HUDEP-2 (cell line): ENCODE measurements around the gene UNC5B.
"Not testable (repeated sequence)": the region's sequence is repeated elsewhere in the genome, so short reads cannot be mapped to it uniquely, and the experiment has no call there.

Experiments used
- DNase-seq, 76 experiments: peaks; one replicate each; lab custom pipeline; 2025; ENCODE audit not compliant: unreplicated experiment in 76 of 76; lab: John Stamatoyannopoulos, UW

UNC5B gene

GRCh38 chr10:71292624-71293445 is 80.5 kb downstream of the UNC5B start:
- DNase-seq: no peak

DNA sequence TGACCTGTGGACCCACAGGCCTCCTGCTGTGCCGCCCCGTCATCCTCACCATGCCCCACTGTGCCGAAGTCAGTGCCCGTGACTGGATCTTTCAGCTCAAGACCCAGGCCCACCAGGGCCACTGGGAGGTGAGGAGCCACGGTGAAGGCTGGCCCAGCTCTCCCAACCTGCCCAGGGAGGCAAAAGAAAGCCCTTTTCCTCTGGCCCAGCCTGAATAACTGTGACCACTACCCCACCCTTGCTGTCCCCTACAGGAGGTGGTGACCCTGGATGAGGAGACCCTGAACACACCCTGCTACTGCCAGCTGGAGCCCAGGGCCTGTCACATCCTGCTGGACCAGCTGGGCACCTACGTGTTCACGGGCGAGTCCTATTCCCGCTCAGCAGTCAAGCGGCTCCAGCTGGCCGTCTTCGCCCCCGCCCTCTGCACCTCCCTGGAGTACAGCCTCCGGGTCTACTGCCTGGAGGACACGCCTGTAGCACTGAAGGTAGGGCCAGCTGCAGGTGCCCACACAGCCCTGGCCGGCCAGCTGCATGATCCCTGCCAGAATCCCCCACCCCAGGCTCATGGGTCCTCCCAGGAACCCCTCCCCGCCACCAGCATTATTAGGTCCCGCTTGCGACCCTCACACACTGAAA is 81.2 kb downstream of the UNC5B start:
- DNase-seq: no peak

- no peak for DNase-seq
Measured at GRCh38 chr10:71294091-71294561, 81.8 kb downstream of the UNC5B start.

DNA sequence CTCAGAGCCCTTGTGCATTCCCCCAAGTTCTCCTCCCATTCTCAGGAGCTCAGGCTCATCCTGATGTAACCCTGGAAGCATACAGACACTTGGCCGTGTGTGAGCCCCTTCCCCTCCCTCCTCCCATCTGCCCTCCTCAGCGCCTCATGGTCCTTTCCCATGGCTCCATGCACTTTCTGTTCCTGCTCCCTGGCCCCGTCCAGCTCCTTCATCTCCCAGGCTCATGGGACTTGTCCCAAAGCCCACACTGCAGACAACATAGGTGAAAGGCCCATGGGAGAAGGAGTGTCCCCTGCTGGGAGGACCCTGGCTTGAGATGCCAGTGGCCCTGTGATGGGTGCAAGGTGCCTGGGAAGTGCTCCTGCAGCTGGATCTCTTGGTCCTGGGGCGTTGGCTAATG is 82.5 kb downstream of the UNC5B start:
- DNase-seq: no peak

GRCh38 chr10:71295641-71296040 is 83.3 kb downstream of the UNC5B start:
- no peak for DNase-seq

DNA sequence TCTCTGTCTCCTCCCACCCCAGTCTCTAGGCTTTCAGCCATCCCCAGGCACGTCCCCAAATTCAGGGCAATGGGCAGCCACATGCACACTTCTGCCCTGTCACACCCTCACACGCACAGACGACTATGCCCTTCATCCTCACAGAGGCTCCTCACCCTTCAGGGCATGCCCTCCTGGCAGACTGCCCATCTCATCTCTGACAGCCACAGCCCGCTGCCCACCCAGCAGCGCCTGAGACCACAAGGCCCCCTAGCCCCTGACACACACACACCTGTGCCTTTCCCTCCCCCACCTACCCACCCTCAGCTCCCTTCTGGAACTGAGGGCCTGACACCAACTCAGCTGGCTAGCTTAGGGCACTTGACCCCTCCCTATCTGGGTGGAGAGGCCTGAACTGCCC is 83.7 kb downstream of the UNC5B start:
- no peak for DNase-seq

- not testable (repeated sequence) for DNase-seq
Measured at GRCh38 chr10:71296811-71297210, 84.4 kb downstream of the UNC5B start.

GRCh38 chr10:71297343-71297742 is 85.0 kb downstream of the UNC5B start:
- DNase-seq: no peak

GRCh38 chr10:71299071-71299785 is 86.9 kb downstream of the UNC5B start:
- no peak for DNase-seq

DNA sequence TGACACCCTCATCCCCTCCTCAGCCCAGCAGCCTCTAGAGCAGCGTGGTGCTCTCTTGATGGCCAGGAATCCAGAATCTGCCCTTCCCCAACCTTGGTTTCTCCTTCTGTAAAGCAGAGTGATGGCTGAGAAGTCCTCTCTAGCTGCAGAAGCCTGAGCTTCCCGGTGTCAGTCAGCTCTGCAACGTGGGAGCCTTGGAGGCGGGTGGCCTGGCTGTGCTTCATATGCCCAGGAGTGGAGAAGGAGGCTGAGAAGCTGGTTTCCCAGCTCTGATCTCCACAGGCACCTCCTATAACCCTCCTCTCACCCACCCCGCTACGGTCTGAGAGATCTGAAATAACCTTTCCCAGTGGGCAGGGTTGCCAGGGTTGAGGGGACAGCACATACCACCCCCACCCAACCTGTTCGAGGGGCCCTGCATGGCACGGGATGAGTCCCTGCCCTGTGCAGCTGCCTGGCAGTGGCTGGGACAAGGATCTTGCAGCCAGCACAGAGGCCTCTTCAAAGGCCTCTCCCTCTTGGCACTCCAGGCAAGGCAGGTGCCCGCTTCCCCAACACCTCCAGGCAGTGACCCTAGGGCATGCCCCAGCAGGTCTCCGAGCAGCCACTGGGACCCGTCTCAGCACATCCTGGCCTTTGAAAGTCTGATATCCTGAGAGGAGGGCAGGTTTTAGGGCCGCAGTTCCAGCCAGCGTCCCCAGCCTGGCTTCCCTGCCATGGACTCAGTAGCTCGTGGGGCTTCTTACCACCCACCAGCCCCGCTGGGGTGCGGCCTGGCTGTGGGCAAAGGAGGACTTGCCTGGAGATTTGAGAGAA is 88.4 kb downstream of the UNC5B start:
- no peak for DNase-seq

GRCh38 chr10:71301371-71301916 is 89.1 kb downstream of the UNC5B start:
- no peak for DNase-seq

- no peak for DNase-seq
Measured at GRCh38 chr10:71302451-71302850, 90.1 kb downstream of the UNC5B start.

- peak in 28 of 76 experiments; percentile 1 to 53 (median 22) for DNase-seq
Measured at GRCh38 chr10:71302874-71303568, 90.7 kb downstream of the UNC5B start.

GRCh38 chr10:71303569-71303907 is 91.2 kb downstream of the UNC5B start:
- peak in 1 of 76 experiments; percentile 8 for DNase-seq

DNA sequence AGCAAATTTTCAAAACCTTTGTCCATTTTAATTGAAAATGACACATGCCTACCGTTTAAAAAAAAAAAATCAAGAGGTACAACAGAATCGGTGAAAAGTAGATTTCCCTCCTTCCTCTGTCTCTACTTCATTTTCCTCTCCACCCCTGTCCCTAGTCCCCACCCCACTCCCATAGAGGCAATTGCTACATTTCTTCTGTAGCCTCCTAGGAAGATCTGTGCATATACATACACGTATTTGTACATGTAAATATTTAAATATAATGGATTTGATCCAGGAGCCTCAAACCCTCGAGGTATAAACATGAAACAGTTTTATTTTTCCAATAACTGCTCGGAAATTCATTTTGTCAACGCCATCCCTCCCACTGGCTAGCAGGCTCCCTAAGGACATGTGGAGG is 92.5 kb downstream of the UNC5B start:
- DNase-seq: no peak

- no peak for DNase-seq
Measured at GRCh38 chr10:71306979-71307378, 94.6 kb downstream of the UNC5B start.

DNA sequence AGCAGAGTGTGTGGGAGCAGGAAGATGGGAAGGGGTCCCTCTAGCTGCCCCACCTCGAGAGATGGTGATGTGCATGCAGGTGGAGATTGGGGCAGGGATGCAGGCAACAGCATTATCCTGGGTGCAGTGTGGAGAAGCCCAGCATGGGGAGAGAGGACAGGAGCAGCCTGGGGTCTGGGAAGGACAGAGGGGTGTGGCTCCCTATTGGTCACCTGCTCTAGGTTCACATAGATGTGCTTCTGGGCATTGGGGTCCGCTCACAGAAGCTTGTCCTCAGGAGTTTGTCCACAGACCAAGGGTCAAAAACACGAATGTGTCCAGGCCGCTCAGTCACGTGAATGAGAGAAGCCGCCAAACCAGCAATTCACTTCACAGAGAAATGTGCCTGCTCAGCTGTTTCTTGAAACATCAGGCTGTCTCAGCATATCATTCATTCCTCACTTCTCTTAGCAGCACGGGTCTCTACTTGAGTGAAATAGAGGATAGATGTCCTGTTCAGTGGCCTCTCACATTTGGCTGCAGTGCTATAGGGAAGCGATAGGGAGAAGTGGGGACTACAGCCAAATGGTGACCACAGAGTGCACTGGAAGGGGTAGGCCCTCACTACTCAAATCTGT is 95.2 kb downstream of the UNC5B start:
- no peak for DNase-seq

DNA sequence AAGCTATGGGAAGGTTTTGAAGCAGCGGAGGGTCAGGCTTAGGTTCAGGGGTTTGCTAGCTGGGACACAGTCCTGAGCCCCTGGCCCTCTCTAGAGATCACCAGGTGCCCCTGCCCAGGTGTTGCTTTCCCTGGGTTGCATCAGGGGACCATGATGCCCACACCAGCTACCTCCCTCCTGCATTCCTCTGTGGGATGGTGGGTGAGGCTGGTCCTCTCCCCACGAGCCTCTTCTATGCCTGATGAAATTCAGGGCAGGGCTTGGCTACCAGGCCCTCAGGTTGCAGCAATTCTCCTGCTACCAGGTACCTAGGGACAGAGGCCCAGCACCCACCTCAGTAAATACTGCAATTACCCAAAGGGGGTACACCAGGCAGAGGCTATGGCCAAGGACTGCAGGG is 95.9 kb downstream of the UNC5B start:
- no peak for DNase-seq

- no peak for DNase-seq
Measured at GRCh38 chr10:71308985-71309384, 96.6 kb downstream of the UNC5B start.
